WTC11 (cell line): ENCODE results near the gene PEAK3. TPM values are rescaled to one million over a fixed set of nuclear protein-coding genes. Genes with fewer than 3 reads are reported as not detected.

Experiments
- ATAC-seq: fragments of 200-7000 bp; cut with Tn5 transposase; 2 replicates; pipeline ENCODE4 v1.10.0; 2021; ENCODE audit warnings: mild to moderate bottlenecking, moderate library complexity
- CTCF ChIA-PET: fragments of 300-600 bp; sonication (Branson Sonifier 250); formaldehyde crosslinking; loops from one replicate; lab custom pipeline; 2021; ENCODE audit warnings: antibody characterized with exemption; lab: Charles Lee
- POLR2A ChIA-PET: fragments of 350-600 bp; sonication (Branson Sonifier 250); formaldehyde crosslinking; loops from one replicate; lab custom pipeline; 2021; ENCODE audit warnings: antibody characterized with exemption; lab: Charles Lee
- DNase-seq: peaks from one replicate; pipeline ENCODE4 v3.0.0; 2021; ENCODE audit warnings: low spot score
- H3K27ac Mint-ChIP-seq: 2 replicates; pipeline ENCODE4 v1.8.0; 2021; ENCODE audit warnings: mixed read lengths
- H3K27me3 Mint-ChIP-seq: 2 replicates; pipeline ENCODE4 v1.8.0; 2021; ENCODE audit warnings: low read depth, mild to moderate bottlenecking, moderate library complexity, mixed read lengths
- H3K36me3 Mint-ChIP-seq: 2 replicates; pipeline ENCODE4 v1.8.0; 2021; ENCODE audit warnings: mixed read lengths
- H3K4me1 Mint-ChIP-seq: 2 replicates; pipeline ENCODE4 v1.8.0; 2022; ENCODE audit warnings: mixed read lengths
- H3K4me3 Mint-ChIP-seq: 2 replicates; pipeline ENCODE4 v1.8.0; 2021; ENCODE audit warnings: mild to moderate bottlenecking, moderate library complexity, mixed read lengths
- H3K9me3 Mint-ChIP-seq: 2 replicates; pipeline ENCODE4 v1.8.0; 2021; ENCODE audit warnings: mixed read lengths
- CREB1 ChIP-seq: sonication (generic); formaldehyde crosslinking; IDR thresholded peaks from 2 replicates; pipeline ENCODE4 v1.8.0; 2023; ENCODE audit warnings: mild to moderate bottlenecking, missing genetic modification reagents
- E2F1 ChIP-seq: sonication (generic); formaldehyde crosslinking; IDR thresholded peaks from 2 replicates; pipeline ENCODE4 v1.8.0; 2022; ENCODE audit warnings: mild to moderate bottlenecking, missing genetic modification reagents
- E2F5 ChIP-seq: sonication (generic); formaldehyde crosslinking; IDR thresholded peaks from 2 replicates; pipeline ENCODE4 v1.8.1; 2022; ENCODE audit warnings: mild to moderate bottlenecking, moderate library complexity, missing genetic modification reagents
- FOXJ3 ChIP-seq: sonication (generic); formaldehyde crosslinking; IDR thresholded peaks from 2 replicates; pipeline ENCODE4 v1.9.0; 2021; ENCODE audit warnings: missing genetic modification reagents, mild to moderate bottlenecking, borderline replicate concordance
- FOXK1 ChIP-seq: sonication (generic); formaldehyde crosslinking; IDR thresholded peaks from 2 replicates; pipeline ENCODE4 v1.8.0; 2022; ENCODE audit warnings: mild to moderate bottlenecking, moderate library complexity, missing genetic modification reagents
- GRHL2 ChIP-seq: fragments of 250-450 bp; sonication (Bioruptor Pico); IDR thresholded peaks from 2 replicates; pipeline ENCODE4 v1.8.0; 2022; ENCODE audit warnings: mild to moderate bottlenecking, moderate library complexity; ENCODE audit not compliant: insufficient replicate concordance, severe bottlenecking
- GTF2I ChIP-seq: fragments of 250-450 bp; sonication (Bioruptor Pico); conservative IDR thresholded peaks from 2 replicates; pipeline ENCODE4 v1.4.0; 2021; ENCODE audit warnings: mild to moderate bottlenecking
- JAZF1 ChIP-seq: fragments of 250-450 bp; sonication (Bioruptor Pico); IDR thresholded peaks from 2 replicates; pipeline ENCODE4 v1.9.0; 2021; ENCODE audit warnings: moderate library complexity, mild to moderate bottlenecking, inconsistent platforms
- MYBL2 ChIP-seq: sonication (generic); formaldehyde crosslinking; IDR thresholded peaks from 2 replicates; pipeline ENCODE4 v1.8.1; 2023; ENCODE audit warnings: mild to moderate bottlenecking, moderate library complexity, missing genetic modification reagents
- OVOL2 ChIP-seq: fragments of 250-450 bp; sonication (Bioruptor Pico); IDR thresholded peaks from 2 replicates; pipeline ENCODE4 v1.9.0; 2021; ENCODE audit warnings: mild to moderate bottlenecking, borderline replicate concordance
- PREB ChIP-seq: sonication (generic); formaldehyde crosslinking; IDR thresholded peaks from 2 replicates; pipeline ENCODE4 v1.8.1; 2022; ENCODE audit warnings: mild to moderate bottlenecking, missing genetic modification reagents, moderate library complexity, borderline replicate concordance
- SMAD4 ChIP-seq: sonication (generic); formaldehyde crosslinking; IDR thresholded peaks from 2 replicates; pipeline ENCODE4 v1.8.0; 2022; ENCODE audit warnings: mild to moderate bottlenecking, missing genetic modification reagents
- SOX15 ChIP-seq: fragments of 250-450 bp; sonication (Bioruptor Pico); IDR thresholded peaks from 2 replicates; pipeline ENCODE4 v1.9.0; 2021; ENCODE audit warnings: mild to moderate bottlenecking
- TEAD4 ChIP-seq: sonication (generic); formaldehyde crosslinking; IDR thresholded peaks from 2 replicates; pipeline ENCODE4 v1.8.0; 2022; ENCODE audit warnings: mild to moderate bottlenecking, missing genetic modification reagents
- TP53 ChIP-seq: sonication (generic); formaldehyde crosslinking; IDR thresholded peaks from 2 replicates; pipeline ENCODE4 v1.8.1; 2023; ENCODE audit warnings: mild to moderate bottlenecking, missing genetic modification reagents
- ZNF121 ChIP-seq: sonication (generic); formaldehyde crosslinking; IDR thresholded peaks from 2 replicates; pipeline ENCODE4 v1.8.0; 2023; ENCODE audit warnings: missing genetic modification reagents
- ZNF219 ChIP-seq: sonication (generic); formaldehyde crosslinking; IDR thresholded peaks from 2 replicates; pipeline ENCODE4 v1.8.0; 2023; ENCODE audit warnings: missing genetic modification reagents, mild to moderate bottlenecking, borderline replicate concordance
- ZNF232 ChIP-seq: sonication (generic); formaldehyde crosslinking; IDR thresholded peaks from 2 replicates; pipeline ENCODE4 v1.8.0; 2022; ENCODE audit warnings: mild to moderate bottlenecking, missing genetic modification reagents
- ZNF263 ChIP-seq: sonication (generic); formaldehyde crosslinking; IDR thresholded peaks from 2 replicates; pipeline ENCODE4 v1.8.1; 2022; ENCODE audit warnings: low read depth, mild to moderate bottlenecking, moderate library complexity, missing genetic modification reagents
- ZNF396 ChIP-seq: fragments of 250-450 bp; sonication (Bioruptor Pico); IDR thresholded peaks from 2 replicates; pipeline ENCODE4 v1.8.0; 2021; ENCODE audit warnings: mild to moderate bottlenecking, moderate library complexity, borderline replicate concordance
- total RNA-seq: library from RNA; stranded (reverse); gene quantifications from 3 replicates; pipeline ENCODE4 v1.2.3, GENCODE V29; 2021
- TF ChIP-seq, protein P1 (sequence below): fragments of 250-450 bp; sonication (Bioruptor Pico); IDR thresholded peaks from 2 replicates; pipeline ENCODE4 v1.8.0; 2021; ENCODE audit warnings: mild to moderate bottlenecking
- TF ChIP-seq, protein P2 (sequence below): sonication (generic); formaldehyde crosslinking; IDR thresholded peaks from 2 replicates; pipeline ENCODE4 v1.8.1; 2023; ENCODE audit warnings: mild to moderate bottlenecking, missing genetic modification reagents
- TF ChIP-seq, protein P3 (sequence below): sonication (generic); formaldehyde crosslinking; IDR thresholded peaks from 2 replicates; pipeline ENCODE4 v1.8.1; 2023; ENCODE audit warnings: mild to moderate bottlenecking, moderate library complexity, missing genetic modification reagents
- TF ChIP-seq, protein P4 (sequence below): sonication (generic); formaldehyde crosslinking; IDR thresholded peaks from 2 replicates; pipeline ENCODE4 v1.8.0; 2022; ENCODE audit warnings: mild to moderate bottlenecking, missing genetic modification reagents

The PEAK3 gene
- total RNA-seq, 1 experiment from 2014 or later, result not detected

DNA sequence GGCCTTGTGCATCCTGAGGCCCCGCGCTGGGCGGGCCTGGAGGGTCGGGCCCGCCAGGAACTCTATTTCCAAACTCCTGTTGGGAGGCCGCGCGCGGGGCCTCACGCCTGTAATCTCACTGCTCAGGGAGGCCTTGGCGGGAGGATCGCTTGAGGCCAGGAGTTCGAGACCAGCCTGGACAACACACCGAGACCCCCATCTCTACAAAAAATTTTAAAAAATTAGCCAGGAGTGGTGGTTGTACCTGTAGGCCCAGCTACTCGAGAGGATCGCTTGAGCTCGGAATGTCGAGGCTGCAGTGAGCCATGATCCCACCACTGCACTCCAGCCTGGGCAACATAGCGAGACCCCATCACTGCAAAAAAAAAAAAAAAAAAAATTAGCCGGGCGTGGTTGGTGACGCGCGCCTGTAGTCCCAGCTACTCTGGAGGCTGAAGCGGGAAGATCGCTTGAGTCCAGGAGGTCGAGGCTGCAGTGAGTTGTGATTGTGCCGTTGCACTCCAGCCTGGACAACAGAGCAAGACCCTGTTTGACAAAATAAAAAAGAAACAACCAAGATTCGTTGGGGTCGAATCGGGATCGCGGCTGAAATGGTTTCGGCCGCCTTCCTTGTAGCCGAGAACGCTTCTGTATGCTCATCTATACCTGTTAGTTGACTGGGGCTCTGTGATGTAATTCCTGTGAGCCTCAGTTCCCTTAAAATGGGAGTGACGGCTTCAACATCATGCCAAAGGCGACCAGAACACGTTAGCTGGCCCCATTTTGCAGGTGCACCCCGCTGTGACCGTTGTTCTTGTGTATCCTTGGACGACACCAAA lies 44.7 kb downstream of the PEAK3 start:
- peaks cover 42% of the 10 kb centered on the region for H3K4me1 Mint-ChIP-seq
- peak overlapping the region; percentile 93 for H3K4me3 Mint-ChIP-seq
- TF ChIP-seq PREB (CRISPR knock-in tag) (0 out of 2 replicates have a peak, but pooled peaks have one; percentile 53), ZNF263 (no peak), GTF2I (CRISPR knock-in tag) (peak; percentile 54; the same call in 1 of the 2 replicates), E2F5 (CRISPR knock-in tag) (no peak), ZNF219 (no peak), JAZF1 (CRISPR knock-in tag) (no peak), TEAD4 (CRISPR knock-in tag) (0 out of 2 replicates have a peak, but pooled peaks have one; percentile 3), ZNF121 (CRISPR knock-in tag) (peak; percentile 93), SMAD4 (CRISPR knock-in tag) (0 out of 2 replicates have a peak, but pooled peaks have one; percentile 3)
- TF ChIP-seq, protein P1, sequence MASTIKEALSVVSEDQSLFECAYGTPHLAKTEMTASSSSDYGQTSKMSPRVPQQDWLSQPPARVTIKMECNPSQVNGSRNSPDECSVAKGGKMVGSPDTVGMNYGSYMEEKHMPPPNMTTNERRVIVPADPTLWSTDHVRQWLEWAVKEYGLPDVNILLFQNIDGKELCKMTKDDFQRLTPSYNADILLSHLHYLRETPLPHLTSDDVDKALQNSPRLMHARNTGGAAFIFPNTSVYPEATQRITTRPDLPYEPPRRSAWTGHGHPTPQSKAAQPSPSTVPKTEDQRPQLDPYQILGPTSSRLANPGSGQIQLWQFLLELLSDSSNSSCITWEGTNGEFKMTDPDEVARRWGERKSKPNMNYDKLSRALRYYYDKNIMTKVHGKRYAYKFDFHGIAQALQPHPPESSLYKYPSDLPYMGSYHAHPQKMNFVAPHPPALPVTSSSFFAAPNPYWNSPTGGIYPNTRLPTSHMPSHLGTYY (CRISPR knock-in tag), result no peak
- TF ChIP-seq, protein P2, sequence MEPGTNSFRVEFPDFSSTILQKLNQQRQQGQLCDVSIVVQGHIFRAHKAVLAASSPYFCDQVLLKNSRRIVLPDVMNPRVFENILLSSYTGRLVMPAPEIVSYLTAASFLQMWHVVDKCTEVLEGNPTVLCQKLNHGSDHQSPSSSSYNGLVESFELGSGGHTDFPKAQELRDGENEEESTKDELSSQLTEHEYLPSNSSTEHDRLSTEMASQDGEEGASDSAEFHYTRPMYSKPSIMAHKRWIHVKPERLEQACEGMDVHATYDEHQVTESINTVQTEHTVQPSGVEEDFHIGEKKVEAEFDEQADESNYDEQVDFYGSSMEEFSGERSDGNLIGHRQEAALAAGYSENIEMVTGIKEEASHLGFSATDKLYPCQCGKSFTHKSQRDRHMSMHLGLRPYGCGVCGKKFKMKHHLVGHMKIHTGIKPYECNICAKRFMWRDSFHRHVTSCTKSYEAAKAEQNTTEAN (CRISPR knock-in tag), result no peak
- TF ChIP-seq, protein P3, sequence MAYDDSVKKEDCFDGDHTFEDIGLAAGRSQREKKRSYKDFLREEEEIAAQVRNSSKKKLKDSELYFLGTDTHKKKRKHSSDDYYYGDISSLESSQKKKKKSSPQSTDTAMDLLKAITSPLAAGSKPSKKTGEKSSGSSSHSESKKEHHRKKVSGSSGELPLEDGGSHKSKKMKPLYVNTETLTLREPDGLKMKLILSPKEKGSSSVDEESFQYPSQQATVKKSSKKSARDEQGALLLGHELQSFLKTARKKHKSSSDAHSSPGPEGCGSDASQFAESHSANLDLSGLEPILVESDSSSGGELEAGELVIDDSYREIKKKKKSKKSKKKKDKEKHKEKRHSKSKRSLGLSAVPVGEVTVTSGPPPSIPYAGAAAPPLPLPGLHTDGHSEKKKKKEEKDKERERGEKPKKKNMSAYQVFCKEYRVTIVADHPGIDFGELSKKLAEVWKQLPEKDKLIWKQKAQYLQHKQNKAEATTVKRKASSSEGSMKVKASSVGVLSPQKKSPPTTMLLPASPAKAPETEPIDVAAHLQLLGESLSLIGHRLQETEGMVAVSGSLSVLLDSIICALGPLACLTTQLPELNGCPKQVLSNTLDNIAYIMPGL (CRISPR knock-in tag), result no peak
- TF ChIP-seq, protein P4, sequence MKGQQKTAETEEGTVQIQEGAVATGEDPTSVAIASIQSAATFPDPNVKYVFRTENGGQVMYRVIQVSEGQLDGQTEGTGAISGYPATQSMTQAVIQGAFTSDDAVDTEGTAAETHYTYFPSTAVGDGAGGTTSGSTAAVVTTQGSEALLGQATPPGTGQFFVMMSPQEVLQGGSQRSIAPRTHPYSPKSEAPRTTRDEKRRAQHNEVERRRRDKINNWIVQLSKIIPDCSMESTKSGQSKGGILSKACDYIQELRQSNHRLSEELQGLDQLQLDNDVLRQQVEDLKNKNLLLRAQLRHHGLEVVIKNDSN, result no peak; the same call in 1 of the 2 replicates
- ATAC-seq (peak; percentile 5), DNase-seq (no peak)
- H3K27me3 Mint-ChIP-seq, result peaks cover 5% of the 10 kb centered on the region; the same call in 1 of the 2 replicates
- ChIA-PET POLR2A (no interaction called here), CTCF (interaction anchor here (0.8 to 4.7 kb wide), 5 partner anchors 14 to 81 kb away, joined by 3 to 65 read pairs (median 21); partner anchors contain the start of gene AMH)
- H3K36me3 Mint-ChIP-seq, result peaks cover 14% of the 10 kb centered on the region; the same call in 1 of the 2 replicates
- H3K9me3 Mint-ChIP-seq, result no peaks in the 10 kb centered on the region
- peak overlapping the region; percentile 99 for H3K27ac Mint-ChIP-seq

- peak; percentile 97 for DNase-seq
- peak within 1 kb of the TSS; percentile 93 for H3K4me3 Mint-ChIP-seq
- peaks cover 5% of the 10 kb centered on the region; the same call in 1 of the 2 replicates for H3K27me3 Mint-ChIP-seq
- H3K9me3 Mint-ChIP-seq, result no peaks in the 10 kb centered on the region
- H3K4me1 Mint-ChIP-seq, result peaks cover 42% of the 10 kb centered on the region
- H3K27ac Mint-ChIP-seq, result peak within 1 kb of the TSS; percentile 99
- peak; percentile 83 for ATAC-seq
- H3K36me3 Mint-ChIP-seq, result peaks cover 14% of the 10 kb centered on the region; the same call in 1 of the 2 replicates
- CTCF ChIA-PET, result interaction anchor here (0.6 to 4.7 kb wide), 19 partner anchors 10 to 290 kb away, joined by 3 to 65 read pairs (median 4); partner anchors contain the start of gene AMH
- POLR2A ChIA-PET, result interaction anchor here (1.2 kb wide), 1 partner anchor 39 kb away, joined by 3 read pairs; no protein-coding TSS in a partner anchor
- TF ChIP-seq FOXK1, result peak; percentile 90; the same call in 1 of the 2 replicates
- no peak for TF ChIP-seq ZNF396 (CRISPR knock-in tag)
- peak; percentile 92 for TF ChIP-seq E2F1 (CRISPR knock-in tag)
- TF ChIP-seq FOXJ3 (CRISPR knock-in tag), result no peak
- no peak for TF ChIP-seq GRHL2 (CRISPR knock-in tag)
- peak; percentile 94 for TF ChIP-seq ZNF232
- TF ChIP-seq SOX15 (CRISPR knock-in tag), result no peak
- TF ChIP-seq OVOL2 (CRISPR knock-in tag), result no peak
- peak; percentile 86; the same call in 1 of the 2 replicates for TF ChIP-seq TP53
- TF ChIP-seq CREB1 (CRISPR knock-in tag), result peak; percentile 93
- 0 out of 2 replicates have a peak, but pooled peaks have one; percentile 28 for TF ChIP-seq ZNF219
- TF ChIP-seq MYBL2, result peak; percentile 94
Measured at GRCh38 chr19:2236314-2237050, 45.5 kb downstream of the PEAK3 start, which contains the start of the genes PLEKHJ1 and SF3A2. PLEKHJ1 (minus strand) TSS chr19:2236329; CDS start chr19:2236248, 81 bp downstream. SF3A2 (plus strand) TSS chr19:2236824; CDS start chr19:2243419, 6,595 bp downstream.
